A549 (cell line): ENCODE measurements around the gene GZMH. TPM values are rescaled to one million over a fixed set of nuclear protein-coding genes. Genes with fewer than 3 reads are reported as not detected.

Experiments
- ATAC-seq, 2 experiments: fragments of 200-7000 bp in 1 of 2; fragments of >200 bp in 1 of 2; cut with Nextera tagmentation in 1 of 2; cut with Tn5 transposase in 1 of 2; 3 replicates each; pipeline versions ENCODE4 v1.8.0 to v1.9.1; 2018 to 2020; ENCODE audit warnings: mild to moderate bottlenecking in 1 of 2, moderate library complexity in 1 of 2
- CTCF ChIA-PET: fragments of 300-600 bp; sonication (Branson Sonifier 250); formaldehyde crosslinking; extraction: SDS; loops from one replicate; lab custom pipeline; 2021; ENCODE audit warnings: antibody characterized with exemption, inconsistent platforms; lab: Yijun Ruan, JAX
- POLR2A ChIA-PET: fragments of 350-600 bp; formaldehyde crosslinking; extraction: SDS; loops from one replicate; lab custom pipeline; 2021; ENCODE audit warnings: antibody characterized with exemption, inconsistent platforms; lab: Yijun Ruan, JAX
- DNase-seq, 2 experiments: peaks; one replicate each; pipeline versions ENCODE4 v3.0.0 to v3.0.0-alpha.2; 2011 to 2016; ENCODE audit warnings: low read depth in 1 of 2, low spot score in 1 of 2
- FAIRE-seq: peaks from 2 replicates; lab custom pipeline; 2011; peaks lifted over from hg19 to GRCh38; lab: Jason Lieb, UNC
- H3K27ac ChIP-seq, 2 experiments: fragments of >200 bp; sonication (Bioruptor Twin); formaldehyde crosslinking; 3 replicates each; pipeline ENCODE4 v1.5.1; 2016 to 2017
- H3K4me1 ChIP-seq: fragments of >200 bp; sonication (Bioruptor Twin); formaldehyde crosslinking; 3 replicates; pipeline ENCODE4 v1.6.1; 2016
- H3K4me2 ChIP-seq: fragments of >200 bp; sonication (Bioruptor Twin); formaldehyde crosslinking; 3 replicates; pipeline ENCODE4 v1.6.1; 2016
- H3K4me3 ChIP-seq: fragments of >200 bp; sonication (Bioruptor Twin); formaldehyde crosslinking; 3 replicates; pipeline ENCODE4 v1.5.1; 2016
- H3K9me3 ChIP-seq: fragments of >200 bp; sonication (Bioruptor Twin); formaldehyde crosslinking; 3 replicates; pipeline ENCODE4 v1.6.1; 2016
- ATOH8 ChIP-seq: fragments of 250-450 bp; sonication (Bioruptor Pico); IDR thresholded peaks from 2 replicates; pipeline ENCODE4 v1.5.0; 2020; ENCODE audit warnings: low read depth, mild to moderate bottlenecking, moderate library complexity
- BCL3 ChIP-seq: fragments of >200 bp; sonication (Bioruptor Twin); formaldehyde crosslinking; IDR thresholded peaks from 3 replicates; pipeline ENCODE4 v1.6.1; 2016
- BHLHE40 ChIP-seq: IDR thresholded peaks from 2 replicates; pipeline ENCODE4 v1.6.1; 2012; ENCODE audit warnings: low read depth, low read length, inconsistent platforms
- CHD2 ChIP-seq: fragments of 150-350 bp; IDR thresholded peaks from 2 replicates; pipeline ENCODE4 v1.6.1; 2014; ENCODE audit warnings: low read length; ENCODE audit not compliant: partially characterized antibody
- EHF ChIP-seq: fragments of 250-450 bp; sonication (Bioruptor Pico); IDR thresholded peaks from 2 replicates; pipeline ENCODE4 v1.5.0; 2020; ENCODE audit warnings: mild to moderate bottlenecking
- EHMT2 ChIP-seq: fragments of 200-600 bp; sonication (generic); IDR thresholded peaks from 2 replicates; pipeline ENCODE4 v1.6.1; 2016; ENCODE audit warnings: antibody characterized with exemption, low read depth, mild to moderate bottlenecking, moderate library complexity
- ELK1 ChIP-seq: fragments of 150-350 bp; IDR thresholded peaks from 2 replicates; pipeline ENCODE4 v1.6.1; 2014; ENCODE audit warnings: low read depth, mild to moderate bottlenecking, low read length
- FOSL2 ChIP-seq, 2 experiments: fragments of 450-650 bp in 1 of 2; fragments of >200 bp in 1 of 2; sonication (Bioruptor Twin) in 1 of 2; formaldehyde crosslinking; IDR thresholded peaks; 2 replicates each; pipeline versions ENCODE4 v1.5.0 to v1.6.1; 2016 to 2020; ENCODE audit warnings: mild to moderate bottlenecking in 1 of 2, moderate library complexity in 1 of 2
- GATA3 ChIP-seq: IDR thresholded peaks from 2 replicates; pipeline ENCODE4 v1.6.1; 2012; ENCODE audit warnings: borderline replicate concordance
- HES2 ChIP-seq: fragments of >200 bp; sonication (Bioruptor Twin); formaldehyde crosslinking; IDR thresholded peaks from 2 replicates; pipeline ENCODE4 v1.6.1; 2016
- HMGXB4 ChIP-seq: fragments of 250-450 bp; sonication (Bioruptor Pico); IDR thresholded peaks from 2 replicates; pipeline ENCODE4 v1.5.0; 2021; ENCODE audit warnings: mild to moderate bottlenecking, moderate library complexity, borderline replicate concordance
- HOXA7 ChIP-seq: fragments of 250-450 bp; sonication (Bioruptor Pico); IDR thresholded peaks from 2 replicates; pipeline ENCODE4 v1.5.0; 2020; ENCODE audit warnings: mild to moderate bottlenecking, moderate library complexity
- MAFK ChIP-seq: fragments of 450-650 bp; IDR thresholded peaks from 2 replicates; pipeline ENCODE4 v1.6.1; 2014; ENCODE audit not compliant: partially characterized antibody
- MYC ChIP-seq: IDR thresholded peaks from 2 replicates; pipeline ENCODE4 v1.6.1; 2012; ENCODE audit warnings: mild to moderate bottlenecking, inconsistent platforms, low read length, improper control_type of control experiment, borderline replicate concordance
- NFE2L2 ChIP-seq: fragments of 150-350 bp; conservative IDR thresholded peaks from 2 replicates; pipeline ENCODE4 v1.6.1; 2014; ENCODE audit warnings: low read length
- NR3C1 ChIP-seq: fragments of >200 bp; sonication (Bioruptor Twin); formaldehyde crosslinking; IDR thresholded peaks from 3 replicates; pipeline ENCODE4 v1.6.1; 2017
- PBX3 ChIP-seq: IDR thresholded peaks from 2 replicates; pipeline ENCODE4 v1.6.1; 2012
- POLR2AphosphoS2 ChIP-seq: conservative IDR thresholded peaks from 2 replicates; pipeline ENCODE4 v1.6.1; 2012; ENCODE audit warnings: low read length, improper control_type of control experiment, inconsistent platforms
- TFCP2L1 ChIP-seq: fragments of 250-450 bp; sonication (Bioruptor Pico); IDR thresholded peaks from 2 replicates; pipeline ENCODE4 v1.5.0; 2021; ENCODE audit warnings: mild to moderate bottlenecking
- USF2 ChIP-seq: fragments of 450-650 bp; IDR thresholded peaks from 2 replicates; pipeline ENCODE4 v1.6.1; 2014; ENCODE audit warnings: antibody characterized with exemption
- ZFP36 ChIP-seq: fragments of 450-650 bp; IDR thresholded peaks from 2 replicates; pipeline ENCODE4 v1.6.1; 2014; ENCODE audit warnings: borderline replicate concordance; ENCODE audit not compliant: partially characterized antibody
- ZSCAN20 ChIP-seq: fragments of 250-450 bp; sonication (Bioruptor Pico); IDR thresholded peaks from 2 replicates; pipeline ENCODE4 v1.8.0; 2022; ENCODE audit warnings: mild to moderate bottlenecking, moderate library complexity
- WGBS: methylation state at CpG from one replicate; pipeline ENCODE4 v1.1.6; 2017; ENCODE audit errors: missing lambda C conversion rate; 5-methylcytosine and 5-hydroxymethylcytosine counted together
- polyA plus RNA-seq, 4 experiments: library from polyadenylated mRNA; depleted of rRNA in 3 of 4; stranded (reverse); fragments of >200 nt; fragmentation: RNase III in 1 of 4; extraction: RNeasy Plus Mini Kit Qiagen cat#74134 plus additional on column Dnase treatment in 1 of 4; gene quantifications; 2 replicates in 3 of 4; 3 replicates in 1 of 4; pipeline ENCODE4 v1.2.3, GENCODE V29; 2011 to 2017

Gene GZMH
- polyA plus RNA-seq, 2 of the 4 experiments (the other 2 are of a cell fraction), result not detected

GRCh38 chr14:24613241-24613640 lies 3.8 kb upstream of the GZMH start:
- Histone ChIP-seq H3K4me3 (no peak overlapping the region), H3K9me3 (no peaks in the 10 kb centered on the region), H3K4me1 (no peaks in the 10 kb centered on the region), H3K4me2 (no peak overlapping the region), H3K27ac (no peak overlapping the region)
- FAIRE-seq, result no peak
- no peak for DNase-seq
- no peak for ATAC-seq
- 0% methylated on average over 1 of the region's 1 CpG for WGBS
- TF ChIP-seq PBX3 (no peak), CHD2 (no peak), EHMT2 (no peak), EHF (CRISPR knock-in tag) (no peak), USF2 (no peak)
- ChIA-PET POLR2A (no interaction called here), CTCF (no interaction called here)

- Histone ChIP-seq H3K4me2 (no peak overlapping the region), H3K9me3 (no peaks in the 10 kb centered on the region), H3K4me1 (no peaks in the 10 kb centered on the region), H3K4me3 (no peak overlapping the region), H3K27ac (no peak overlapping the region)
- TF ChIP-seq HOXA7 (CRISPR knock-in tag), result no peak
- no peak for TF ChIP-seq NFE2L2
- no peak for TF ChIP-seq ZFP36
- TF ChIP-seq GATA3, result no peak
- no peak for TF ChIP-seq HMGXB4 (CRISPR knock-in tag)
- TF ChIP-seq ELK1, result no peak
- no peak for TF ChIP-seq POLR2AphosphoS2
- TF ChIP-seq FOSL2 (IDR thresholded peaks at IDR 0.05), result no peak
- no peak for TF ChIP-seq FOSL2 (CRISPR knock-in tag; IDR thresholded peaks at IDR 0.05)
- POLR2A ChIA-PET, result no interaction called here
- FAIRE-seq (no peak), DNase-seq (no peak), ATAC-seq (no peak)
- CTCF ChIA-PET, result no interaction called here
These were observed 2.7 kb upstream of the GZMH start for GRCh38 chr14:24612196-24612595.

- Histone ChIP-seq H3K4me2 (no peak overlapping the region), H3K4me3 (no peak overlapping the region), H3K9me3 (no peaks in the 10 kb centered on the region), H3K27ac (no peak overlapping the region), H3K4me1 (no peaks in the 10 kb centered on the region)
- DNase-seq (no peak), FAIRE-seq (no peak), ATAC-seq (no peak)
- ChIA-PET POLR2A (no interaction called here), CTCF (interaction anchor here (0.8 to 1.2 kb wide), 2 partner anchors 23 to 71 kb away, joined by 3 read pairs; no protein-coding TSS in a partner anchor)
- 18% methylated on average over 8 of the region's 8 CpGs for WGBS
- TF ChIP-seq ZSCAN20 (CRISPR knock-in tag) (no peak), HES2 (no peak), BCL3 (no peak), NR3C1 (no peak), GATA3 (no peak), TFCP2L1 (no peak), HMGXB4 (CRISPR knock-in tag) (no peak), EHF (CRISPR knock-in tag) (no peak), MYC (no peak), CHD2 (no peak), ATOH8 (CRISPR knock-in tag) (no peak), NFE2L2 (no peak), MAFK (no peak), BHLHE40 (no peak)
These were observed 1.6 kb downstream of the GZMH start for GRCh38 chr14:24607635-24608514.
